IPS-NIHi7 (cell line): ENCODE data around the gene INAFM1.
"Not testable (repeated sequence)": the region's sequence is repeated elsewhere in the genome, so short reads cannot be mapped to it uniquely, and the experiment has no call there.

Experiments
- DNase-seq: peaks from one replicate; pipeline ENCODE4 v3.0.0; 2012; ENCODE audit warnings: mixed read lengths; ENCODE audit errors: extremely low spot score

The INAFM1 gene

DNA sequence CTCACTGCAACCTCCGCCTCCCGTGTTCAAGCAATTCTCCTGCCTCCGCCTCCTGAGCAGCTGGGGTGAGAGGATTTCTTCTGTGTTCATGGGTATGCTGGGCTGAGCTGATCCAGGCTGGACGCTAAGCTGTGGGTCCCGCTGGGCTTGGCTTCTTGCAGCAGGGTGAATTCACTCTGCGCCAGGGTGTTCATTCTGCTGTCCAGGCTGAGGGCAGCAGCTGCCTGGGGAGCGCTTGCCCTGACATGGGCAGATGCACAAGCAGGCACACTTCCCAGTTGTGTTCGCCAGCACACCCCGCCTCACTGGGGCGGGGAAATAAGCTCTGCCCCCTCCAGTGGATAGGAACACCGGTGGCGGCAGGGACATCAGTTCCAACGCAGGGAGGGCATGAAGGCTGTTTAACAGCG, 7.3 kb upstream of the INAFM1 start:
- DNase-seq: no peak

DNA sequence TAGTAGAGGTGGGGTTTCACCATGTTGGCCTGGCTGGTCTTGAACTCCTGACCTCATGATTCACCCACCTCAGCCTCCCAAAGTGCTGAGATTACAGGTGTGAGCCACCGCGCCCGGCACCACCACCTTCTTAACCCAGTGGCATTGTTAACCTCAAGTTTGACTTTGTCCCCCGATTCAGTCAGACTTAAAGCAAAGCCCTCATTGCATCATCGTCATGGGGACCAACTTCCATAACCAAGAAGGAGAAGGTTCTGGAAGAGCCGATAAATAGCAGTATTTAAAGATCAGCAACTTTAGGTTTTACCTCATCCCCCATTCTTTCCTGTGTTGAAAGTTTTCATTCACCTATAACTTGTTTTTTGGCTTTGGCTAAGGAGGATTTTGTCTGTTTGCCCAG, 6.7 kb upstream of the INAFM1 start:
- DNase-seq: no peak

DNA sequence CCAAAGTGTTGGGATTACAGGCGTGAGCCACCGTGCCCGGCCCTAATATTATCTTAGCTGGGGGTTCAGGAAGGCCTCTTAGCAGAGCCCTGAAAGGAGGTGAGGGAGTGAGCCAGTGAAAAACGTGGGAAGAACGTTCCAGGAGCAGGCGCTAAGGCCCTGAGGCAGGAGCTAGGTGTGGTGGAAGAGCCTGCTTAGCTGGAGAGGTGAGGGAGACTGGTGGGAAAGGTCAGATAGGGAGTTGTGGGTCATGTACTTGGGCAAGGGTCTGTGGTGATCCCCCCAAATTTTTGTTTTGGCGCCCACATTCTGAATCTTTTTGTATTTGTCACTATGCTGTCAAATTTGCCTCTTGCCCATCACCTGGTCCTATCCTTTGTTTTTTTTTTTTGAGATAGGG, 5.1 kb upstream of the INAFM1 start:
- DNase-seq: no peak

DNA sequence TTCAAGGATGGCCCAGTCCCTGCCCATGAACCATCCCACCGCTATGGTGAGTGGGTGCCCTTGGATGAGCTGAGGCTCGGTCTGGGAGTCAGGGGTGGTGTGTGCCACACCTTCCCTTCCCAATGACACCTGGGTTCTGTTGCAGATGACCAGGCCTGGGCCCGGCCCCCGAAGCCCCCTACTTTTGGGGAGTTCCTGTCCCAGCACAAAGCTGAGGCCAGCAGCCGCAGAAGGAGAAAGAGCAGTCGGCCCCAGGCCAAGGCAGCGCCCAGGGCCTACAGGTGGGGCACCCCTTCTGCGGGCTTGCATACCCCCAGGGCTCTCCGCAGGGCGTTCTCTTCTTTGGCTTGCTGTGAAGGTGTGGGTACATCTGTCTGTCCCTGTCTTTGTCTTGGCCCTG, 4.3 kb upstream of the INAFM1 start:
- no peak for DNase-seq

DNA sequence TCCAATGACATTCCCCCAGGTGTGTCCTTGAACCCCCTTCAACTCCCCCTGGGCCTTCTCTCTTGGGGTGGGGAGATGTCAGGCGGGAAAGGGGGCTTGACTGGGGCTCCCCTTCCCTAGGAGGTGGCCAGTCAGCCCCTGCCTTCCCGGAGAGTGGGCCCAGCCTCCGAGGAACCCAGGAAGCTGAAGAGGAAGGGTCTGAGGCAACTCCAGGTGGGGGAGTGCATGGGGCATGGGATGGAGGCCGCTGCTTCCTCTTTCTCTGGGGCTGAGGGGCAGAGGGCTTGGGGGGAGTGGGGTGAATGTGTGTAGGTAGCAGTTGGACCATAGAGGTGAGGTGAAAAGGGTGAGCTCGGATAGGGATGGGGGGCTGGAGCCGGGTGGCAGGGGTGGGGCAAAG, 2.7 kb upstream of the INAFM1 start:
- DNase-seq: no peak

DNA sequence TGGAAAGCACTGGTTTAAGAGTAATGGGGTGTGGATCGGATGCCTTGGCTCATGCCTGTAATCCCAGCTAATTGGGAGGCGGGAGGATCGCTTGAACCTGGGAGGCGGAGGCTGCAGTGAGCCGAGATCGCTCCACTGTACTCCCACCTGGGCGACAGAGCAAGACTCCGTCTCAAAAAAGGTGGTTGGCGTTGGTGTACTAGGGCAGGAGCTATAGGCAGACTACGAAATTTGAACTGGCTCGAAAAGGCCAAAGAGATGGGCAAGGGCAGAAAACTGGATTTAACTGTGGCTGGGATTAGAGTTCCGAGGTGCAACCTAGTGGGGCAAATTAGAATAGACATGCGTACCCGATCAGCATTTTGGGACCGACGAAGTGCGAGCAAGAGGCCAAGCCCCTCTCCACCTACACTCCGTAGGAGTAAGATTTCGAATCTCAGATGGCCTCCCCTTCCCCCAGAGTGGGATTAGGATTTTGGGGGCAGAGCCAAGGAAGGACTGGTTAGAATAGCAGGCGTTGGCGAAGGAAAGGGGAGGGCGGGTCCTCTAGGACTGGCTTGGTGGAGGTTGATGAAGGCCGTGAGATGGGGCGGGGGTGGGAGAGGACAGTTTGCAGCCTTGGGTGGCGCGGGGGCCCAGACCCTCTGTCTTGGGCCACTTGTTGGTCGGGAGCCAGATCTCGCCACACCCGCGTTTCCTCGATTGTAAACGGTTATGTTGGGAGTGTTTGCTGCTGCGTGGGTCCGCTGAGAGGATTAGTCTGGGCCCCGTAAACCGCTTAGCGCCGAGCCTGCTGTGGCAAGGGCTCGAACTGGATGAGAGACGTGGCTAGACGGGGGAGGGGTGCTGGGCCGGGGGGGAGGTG, 2.0 kb upstream of the INAFM1 start:
- peak; percentile 62 for DNase-seq

DNA sequence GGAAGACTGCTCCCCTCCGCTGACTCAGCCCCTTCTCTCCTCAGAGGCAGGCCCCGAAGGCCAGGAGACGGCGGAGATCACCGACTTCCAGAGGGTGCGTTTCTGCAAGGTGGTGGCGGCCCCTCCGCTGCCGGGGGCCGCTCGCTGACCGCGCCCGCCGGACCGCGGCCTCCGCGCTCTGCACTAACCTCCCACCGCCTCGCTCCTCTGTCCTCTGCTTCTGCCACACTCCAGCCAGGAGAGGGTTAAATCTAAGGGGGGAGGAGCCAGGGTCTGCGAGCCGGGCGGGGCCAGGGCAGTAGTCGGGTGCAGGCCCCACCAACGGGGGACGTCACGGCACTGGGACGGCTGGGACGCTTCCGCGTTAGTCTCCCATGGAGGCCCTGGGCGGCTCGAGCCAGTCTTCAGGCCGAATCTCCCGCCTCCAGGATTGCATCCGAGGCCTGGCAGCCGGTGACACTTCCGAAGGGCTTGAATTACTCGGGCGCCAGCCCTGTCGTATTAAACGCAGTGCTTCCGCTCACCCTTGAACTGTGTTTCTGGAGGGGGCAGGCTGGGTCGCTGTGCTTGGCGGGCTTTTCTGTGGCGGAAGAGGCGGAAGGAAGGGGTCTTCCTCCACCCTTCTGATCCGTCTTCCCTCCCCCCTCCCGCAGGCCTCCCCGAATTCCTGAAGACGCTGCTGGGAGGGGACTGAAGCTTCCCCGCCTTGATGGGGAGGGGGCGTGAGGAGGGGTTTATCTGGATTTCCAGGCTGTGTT, 1.2 kb upstream of the INAFM1 start:
- peak; percentile 89 for DNase-seq

DNA sequence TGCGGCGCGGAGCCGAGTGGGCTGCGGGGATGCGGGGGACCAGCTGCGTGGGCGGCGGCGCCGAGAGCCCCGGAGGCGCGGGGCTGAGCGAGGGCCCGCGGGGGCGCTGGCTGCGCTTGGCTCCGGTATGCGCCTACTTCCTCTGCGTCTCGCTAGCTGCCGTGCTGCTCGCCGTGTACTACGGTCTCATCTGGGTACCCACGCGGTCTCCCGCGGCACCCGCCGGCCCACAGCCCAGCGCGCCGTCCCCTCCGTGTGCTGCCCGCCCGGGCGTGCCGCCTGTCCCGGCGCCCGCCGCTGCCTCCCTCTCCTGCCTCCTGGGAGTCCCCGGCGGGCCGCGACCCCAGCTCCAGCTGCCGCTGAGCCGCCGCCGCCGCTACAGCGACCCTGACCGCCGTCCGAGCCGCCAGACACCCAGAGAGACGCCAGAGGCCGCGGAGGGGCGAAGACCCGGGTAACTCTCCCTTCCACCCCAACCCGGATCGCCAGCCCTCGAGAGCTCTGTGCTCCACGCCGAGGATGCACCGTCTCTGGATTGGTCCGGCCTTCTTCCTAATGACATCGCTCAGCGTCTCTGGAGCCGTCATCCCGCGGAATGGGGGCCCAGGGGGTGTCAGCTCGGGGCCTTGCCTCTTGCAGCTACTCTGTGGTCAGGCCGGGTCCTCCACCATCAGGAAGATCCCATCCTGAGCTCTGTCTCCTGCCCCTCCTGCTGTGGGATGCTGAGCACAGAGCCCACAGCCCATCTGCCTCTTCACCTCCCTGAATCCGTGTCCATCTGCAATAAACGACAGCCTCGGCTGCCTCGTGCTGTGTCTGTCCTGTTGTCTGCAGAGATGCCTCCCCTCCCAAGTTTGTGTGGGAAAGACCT, 441 bp downstream of the INAFM1 start:
- peak; percentile 27 for DNase-seq

DNA sequence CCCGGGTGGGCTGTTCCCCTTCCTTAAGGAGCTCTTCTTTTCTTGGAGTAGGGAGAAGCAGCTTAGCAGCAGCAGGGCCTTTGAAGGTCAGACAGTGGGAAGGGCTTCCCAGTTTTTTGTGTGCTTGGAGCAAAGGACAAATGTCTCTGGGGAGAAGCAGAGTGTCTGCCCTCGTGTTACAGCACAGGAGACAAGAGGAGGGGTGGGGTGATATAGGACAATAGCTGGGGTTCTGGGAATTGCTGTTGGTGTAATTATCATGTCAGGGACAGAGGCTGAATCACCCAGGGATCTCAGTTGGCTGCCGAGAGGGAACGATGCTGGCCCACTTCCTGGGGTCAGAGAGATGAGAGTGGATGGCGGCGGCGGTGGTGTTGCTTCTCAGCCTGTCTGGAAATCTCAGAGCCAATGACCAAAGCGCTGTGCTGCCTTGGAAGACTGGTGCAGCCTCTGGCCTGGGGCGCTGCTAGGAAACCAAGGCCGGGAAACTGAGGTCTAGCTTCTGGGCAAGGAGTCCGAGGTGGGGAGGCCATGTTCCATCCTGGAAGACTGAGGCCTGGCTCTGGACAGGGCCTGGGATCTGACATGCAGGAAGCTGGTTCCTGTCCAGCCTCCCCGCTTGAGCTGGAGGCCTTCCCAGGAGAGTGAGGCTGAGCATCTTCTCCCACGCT, 1.2 kb downstream of the INAFM1 start:
- no peak for DNase-seq

DNA sequence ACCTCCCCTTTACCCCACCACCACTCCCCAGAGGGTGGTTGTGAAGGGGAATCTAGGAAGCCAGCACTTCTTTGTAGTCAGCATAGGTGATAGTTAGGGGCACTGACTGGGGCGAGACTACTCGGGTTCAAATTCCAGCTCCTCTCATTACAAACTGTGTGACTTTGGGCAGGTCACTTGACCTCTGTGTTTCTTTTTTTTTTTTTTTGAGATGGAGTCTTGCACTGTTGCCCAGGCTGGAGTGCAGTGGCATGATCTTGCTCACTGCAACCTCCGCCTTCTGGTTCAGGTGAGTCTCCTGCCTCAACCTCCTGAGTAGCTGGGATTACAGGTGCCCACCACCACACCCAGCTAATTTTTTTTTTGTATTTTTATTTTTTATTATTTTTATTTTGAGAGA, 1.8 kb downstream of the INAFM1 start:
- not testable (repeated sequence) for DNase-seq

DNA sequence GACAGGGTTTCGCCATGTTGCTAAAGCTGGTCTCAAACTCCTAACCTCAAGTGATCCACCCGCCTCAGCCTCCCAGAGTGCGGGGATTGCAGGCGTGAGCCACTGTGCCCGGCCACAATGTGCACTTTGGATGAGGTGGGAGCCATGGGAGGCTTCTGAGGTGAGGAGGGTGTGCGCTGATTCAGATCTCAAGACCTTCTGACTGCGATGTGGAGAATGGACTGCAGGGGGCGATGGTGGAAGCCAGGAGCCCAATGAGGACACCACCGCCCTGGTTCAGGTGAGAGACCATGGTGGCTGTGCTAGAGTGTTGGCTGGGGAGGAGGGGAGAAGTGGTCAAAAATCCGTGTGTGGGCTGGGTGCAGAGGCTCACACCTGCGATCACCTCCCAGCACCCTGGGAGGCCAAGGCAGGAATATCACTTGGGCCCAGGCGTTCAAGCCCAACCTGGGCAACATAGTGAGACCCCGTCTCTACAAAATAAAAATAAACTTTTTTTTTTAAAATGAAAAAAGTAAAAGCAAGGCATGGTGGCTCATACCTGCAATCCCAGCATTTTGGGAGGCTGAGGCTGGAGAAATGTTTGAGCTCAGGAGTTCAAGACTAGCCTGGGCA, 5.6 kb downstream of the INAFM1 start:
- DNase-seq: peak; percentile 64

DNA sequence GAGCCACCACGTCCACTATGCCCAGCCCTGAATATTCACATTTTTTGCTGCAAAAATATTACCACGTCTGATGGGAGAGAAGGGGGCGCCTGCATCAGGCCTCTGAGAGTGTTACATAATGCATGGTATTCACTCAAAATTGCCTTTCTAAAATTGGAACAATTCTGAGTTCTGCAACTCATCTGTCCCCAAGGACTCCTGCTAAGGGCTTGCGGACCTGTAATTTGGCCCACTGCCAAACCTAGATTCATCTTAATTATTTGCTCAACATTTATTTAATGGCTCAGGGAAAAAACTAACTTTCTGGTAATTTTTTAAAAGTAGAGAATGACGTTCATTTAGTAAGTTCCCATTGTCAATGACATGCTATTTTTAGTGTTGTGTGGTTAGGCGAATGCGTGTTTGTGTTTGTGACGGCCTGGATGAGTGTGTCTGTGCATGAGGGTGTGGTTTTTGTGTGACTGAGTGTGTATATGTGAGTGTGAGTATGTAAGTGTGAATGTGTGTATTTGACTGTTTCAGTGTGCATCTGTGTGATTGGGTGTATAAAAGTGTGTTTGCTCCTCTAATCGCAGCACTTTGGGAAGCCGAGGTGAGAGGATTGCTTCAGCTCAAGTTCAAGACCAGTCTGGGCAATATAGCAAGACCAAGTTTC, 8.8 kb downstream of the INAFM1 start:
- DNase-seq: no peak

DNA sequence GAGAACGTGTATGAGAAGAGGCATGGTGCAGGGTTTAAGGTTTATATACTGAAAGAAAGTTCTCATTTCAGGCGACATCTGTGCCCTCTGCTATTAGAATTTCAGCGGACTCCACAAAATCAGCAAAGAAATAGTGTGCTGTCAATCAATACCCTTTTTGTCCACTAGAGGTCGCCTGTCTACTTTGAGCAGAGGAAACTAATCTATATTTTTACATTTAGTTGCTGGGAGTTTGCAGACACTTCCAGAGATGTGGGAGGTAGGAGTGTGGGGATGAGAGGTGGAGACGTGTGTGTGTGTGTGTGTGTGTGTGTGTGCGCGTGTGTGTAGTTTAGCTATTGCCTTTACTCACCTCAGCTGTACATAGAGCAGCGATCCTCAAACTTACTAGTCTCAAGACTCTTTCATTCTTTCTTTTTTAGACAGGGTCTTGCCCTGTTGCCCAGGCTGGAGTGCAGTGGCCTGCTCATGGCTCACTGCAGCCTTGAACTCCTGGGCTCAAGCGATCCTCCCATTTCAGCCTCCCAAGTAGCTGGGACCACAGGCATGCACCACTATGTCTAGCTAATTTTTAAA, 9.7 kb downstream of the INAFM1 start:
- DNase-seq: peak; percentile 47

DNA sequence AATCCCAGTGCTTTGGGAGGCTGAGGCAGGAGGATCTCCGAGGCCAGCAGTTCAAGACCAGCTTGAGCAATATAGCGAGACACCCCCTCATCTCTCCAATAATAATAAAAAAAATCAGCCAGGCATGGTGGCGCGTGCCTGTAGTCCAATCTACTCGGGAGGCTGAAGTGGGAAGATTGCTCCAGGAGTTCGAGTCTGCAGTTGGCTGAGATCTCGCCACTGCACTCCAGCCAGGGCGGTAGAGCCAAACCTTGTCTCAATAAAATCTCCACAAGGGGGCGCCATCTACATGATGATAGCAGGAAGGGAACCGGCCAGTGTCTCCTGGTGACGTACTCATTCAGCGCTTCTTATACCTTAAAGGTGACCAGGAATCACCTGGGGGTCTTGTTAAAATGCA, 21.4 kb downstream of the INAFM1 start:
- DNase-seq: peak; percentile 87

DNA sequence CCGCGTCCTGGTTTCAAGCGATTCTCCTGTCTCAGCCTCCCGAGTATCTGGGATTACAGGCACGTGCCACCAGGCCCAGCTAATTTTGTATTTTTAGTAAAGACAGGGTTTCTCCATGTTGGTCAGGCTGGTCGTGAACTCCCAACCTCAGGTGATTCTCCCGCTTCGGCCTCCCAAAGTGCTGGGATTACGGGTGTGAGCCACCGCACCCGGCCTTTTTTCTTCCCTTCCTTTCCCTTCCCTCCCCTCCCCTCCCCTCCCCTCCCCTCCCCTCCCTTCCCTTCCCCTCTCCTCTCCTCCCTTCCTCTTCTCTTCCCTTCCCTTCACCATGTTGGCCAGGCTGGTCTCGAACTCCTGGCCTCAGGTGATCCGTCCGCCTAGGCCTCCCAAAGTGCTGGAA, 26.2 kb downstream of the INAFM1 start:
- not testable (repeated sequence) for DNase-seq

DNA sequence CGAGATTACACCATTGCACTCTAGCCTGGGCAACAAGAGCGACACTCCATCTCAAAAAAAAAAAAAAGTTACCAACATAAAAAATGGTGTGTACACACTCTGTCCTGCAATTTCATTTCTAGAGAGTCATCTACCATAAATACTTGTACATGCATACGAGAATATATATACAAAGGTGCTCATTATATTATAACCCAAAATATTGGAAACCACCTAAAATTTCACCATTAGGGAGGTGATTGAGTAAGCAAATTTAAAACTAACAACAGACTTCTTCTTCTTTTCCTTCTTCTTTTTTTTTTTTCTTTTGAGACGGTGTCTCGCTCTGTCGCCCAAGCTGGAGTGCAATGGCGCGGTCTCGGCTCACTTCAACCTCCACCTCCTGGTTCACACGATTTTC, 27.6 kb downstream of the INAFM1 start:
- no peak for DNase-seq

DNA sequence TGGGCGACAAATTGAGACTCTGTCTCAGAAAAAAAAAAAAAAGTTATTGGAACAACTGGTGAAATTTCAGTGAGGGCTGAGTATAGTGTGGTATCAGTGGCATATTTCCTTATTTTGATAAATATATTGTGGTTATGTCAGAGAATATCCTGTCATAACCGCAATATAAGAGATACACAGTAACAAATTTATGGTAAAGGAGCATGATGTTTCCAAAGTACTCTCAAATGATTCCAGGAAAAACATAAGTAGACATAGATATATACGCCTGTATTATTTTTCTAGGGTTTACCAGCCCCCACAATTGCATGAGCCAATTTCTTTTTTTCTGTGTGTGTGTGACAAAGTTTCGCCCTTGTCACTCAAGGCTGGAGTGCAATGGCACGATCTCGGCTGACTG, 29.3 kb downstream of the INAFM1 start:
- DNase-seq: no peak

DNA sequence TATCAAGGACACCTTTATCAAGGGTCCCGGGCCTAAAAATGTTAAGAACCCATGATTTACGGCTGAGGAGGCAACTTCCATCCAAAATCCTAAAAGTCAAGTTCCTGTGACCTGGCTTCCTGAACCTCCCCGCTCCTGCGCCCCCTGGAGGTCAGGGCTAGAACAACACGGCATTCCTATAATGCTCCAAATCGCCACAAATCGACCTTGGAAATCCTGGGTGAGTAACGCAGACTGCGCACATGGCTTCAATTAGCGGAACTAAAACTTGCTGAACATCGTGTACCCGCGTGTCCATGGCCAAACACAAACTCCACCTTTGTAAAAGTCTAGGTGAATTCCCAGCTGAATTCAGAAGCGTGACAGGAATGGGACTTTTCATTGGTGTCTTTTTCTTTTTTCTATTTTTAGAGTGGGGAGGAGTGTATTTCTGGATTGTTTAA, 30.6 kb downstream of the INAFM1 start:
- DNase-seq: peak; percentile 87

DNA sequence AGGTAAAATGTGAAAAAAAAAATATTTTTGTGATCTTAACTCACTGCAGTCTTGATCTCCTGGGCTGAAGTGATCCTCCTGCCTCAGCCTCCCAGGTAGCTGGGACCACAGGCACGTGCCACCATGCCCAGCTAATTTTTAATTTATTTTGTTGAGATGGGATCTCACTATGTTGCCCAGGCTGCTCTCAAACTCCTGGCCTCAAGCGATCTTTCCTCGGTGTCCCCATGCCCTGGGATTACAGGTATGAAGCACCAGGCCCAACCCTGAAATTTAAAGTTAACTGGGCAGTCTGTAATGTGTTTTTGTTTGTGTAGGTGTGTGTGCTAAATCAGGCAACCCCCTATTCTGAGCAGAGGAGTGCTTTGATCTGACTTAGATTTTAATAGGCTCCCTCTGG, 31.6 kb downstream of the INAFM1 start:
- no peak for DNase-seq

DNA sequence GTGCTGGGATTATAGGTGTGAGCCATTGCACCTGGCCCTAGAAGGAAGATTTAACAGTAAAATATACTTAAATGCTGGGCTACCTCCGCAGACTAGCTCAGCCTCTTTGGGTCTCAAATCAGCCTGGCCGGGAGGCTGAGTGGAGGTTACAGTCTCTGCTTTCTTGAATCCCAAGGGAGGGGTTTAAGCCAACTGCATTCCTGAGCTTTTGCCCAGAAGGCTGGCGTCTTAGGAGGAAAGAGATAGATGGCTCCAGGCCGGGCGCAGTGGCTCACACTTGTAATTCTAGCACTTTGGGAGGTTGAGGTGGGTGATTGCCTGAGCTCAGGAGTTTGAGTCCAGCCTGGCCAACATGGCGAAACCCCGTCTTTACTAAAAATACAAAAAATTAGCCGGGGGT, 34.4 kb downstream of the INAFM1 start:
- DNase-seq: no peak
